NCI-H128 (cell line): ENCODE data around the gene DMXL2.
"Not testable (repeated sequence)": the region's sequence is repeated elsewhere in the genome, so short reads cannot be mapped to it uniquely, and the experiment has no call there.

Experiments used
- DNase-seq: peaks from one replicate; lab custom pipeline; 2025; ENCODE audit not compliant: unreplicated experiment; lab: John Stamatoyannopoulos, UW

Gene DMXL2

DNA sequence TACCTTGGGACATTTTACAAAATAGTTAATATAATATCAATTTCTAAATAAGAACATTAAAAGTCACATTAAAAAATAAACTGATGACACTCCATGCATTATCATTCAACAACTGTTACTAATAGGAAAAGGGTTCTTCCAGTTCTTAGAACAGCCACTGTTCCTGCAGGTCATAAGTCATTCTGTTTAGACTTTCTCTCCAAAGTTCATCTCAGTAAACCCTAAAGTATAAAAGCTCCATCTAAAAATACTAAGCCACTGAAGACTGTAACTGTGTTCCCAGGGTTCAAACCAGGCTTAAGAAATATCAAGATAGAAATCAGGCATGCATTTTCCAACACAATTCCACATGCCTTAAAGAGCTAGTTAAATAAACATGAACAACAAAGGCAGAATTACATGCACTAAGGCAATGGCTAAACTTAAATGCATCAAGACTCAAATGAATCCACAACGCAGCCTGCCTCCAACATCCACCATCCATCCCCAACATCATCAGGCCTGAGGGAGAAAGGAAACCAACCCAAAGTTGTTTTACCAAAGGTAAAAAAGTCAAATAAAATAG, 46.2 kb downstream of the DMXL2 start:
- DNase-seq, result no peak

DNA sequence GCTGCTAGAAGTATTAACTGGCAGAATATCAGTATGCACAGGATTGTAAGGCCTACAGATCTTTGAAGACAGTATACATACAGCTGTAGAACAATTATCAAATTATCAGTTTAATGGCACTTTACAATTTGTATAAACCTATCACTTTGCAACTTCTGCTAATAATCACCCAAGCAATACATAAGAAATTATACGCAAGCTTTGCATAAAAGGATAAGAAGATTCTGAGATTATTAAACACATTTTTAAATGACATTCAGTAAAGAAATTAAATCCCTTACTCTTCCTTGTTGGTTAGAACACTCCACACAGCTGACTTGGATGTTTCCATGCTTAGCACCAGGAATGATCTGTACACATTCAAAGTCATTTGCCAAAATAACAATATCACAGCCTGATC, 46.8 kb downstream of the DMXL2 start:
- DNase-seq, result no peak

DNA sequence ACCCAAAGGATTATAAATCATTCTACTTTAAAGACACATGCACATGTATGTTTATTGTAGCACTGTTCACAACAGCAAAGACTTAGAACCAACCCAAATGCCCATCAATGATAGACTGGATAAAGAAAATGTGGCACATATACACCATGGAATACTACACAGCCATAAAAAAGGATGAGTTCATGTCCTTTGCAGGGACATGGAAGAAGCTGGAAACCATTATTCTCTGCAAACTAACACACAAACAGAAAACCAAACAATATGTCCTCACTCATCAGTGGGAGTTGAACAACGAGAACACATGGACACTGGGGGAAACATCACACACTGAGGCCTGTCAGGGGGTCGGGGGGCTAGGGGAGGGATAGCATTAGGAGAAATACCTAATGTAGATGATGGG, 49.2 kb downstream of the DMXL2 start:
- not testable (repeated sequence) for DNase-seq

DNA sequence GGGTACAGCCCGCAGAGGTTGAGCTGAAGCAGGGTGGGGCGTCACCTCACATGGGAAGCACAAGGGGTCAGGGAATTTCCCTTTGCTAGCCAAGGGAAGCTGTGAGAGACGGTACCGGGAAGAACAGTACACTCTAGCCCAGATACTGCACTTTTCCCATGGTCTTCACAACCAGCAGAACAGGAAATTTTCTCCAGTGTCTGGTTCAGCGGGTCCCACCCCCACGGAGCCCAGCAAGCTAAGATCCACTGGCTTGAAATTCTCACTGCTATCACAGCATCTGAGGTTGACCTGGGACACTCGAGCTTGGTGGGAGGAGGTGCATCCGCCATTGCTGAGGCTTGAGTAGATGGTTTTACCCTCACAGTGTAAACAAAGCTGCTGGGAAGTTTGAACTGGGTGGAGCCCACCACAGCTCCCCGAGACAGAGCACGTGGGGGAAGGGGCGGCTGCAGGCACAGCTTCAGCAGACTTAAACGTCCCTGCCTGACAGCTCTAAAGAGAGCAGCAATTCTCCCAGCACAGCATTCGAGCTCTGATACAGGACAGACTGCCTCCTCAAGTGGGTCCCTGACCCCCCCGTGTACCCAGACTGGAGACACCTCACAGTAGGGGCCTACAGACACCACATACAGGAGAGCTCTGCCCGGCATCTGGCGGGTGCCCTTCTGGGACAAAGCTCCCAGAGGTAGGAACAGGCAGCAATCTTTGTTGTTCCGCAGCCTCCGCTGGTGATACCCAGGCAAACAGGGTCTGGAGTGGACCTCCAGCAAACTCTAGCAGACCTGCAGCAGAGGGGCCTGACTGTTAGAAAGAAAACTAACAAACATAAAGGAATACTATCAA, 53.4 kb downstream of the DMXL2 start:
- DNase-seq, result not testable (repeated sequence)

DNA sequence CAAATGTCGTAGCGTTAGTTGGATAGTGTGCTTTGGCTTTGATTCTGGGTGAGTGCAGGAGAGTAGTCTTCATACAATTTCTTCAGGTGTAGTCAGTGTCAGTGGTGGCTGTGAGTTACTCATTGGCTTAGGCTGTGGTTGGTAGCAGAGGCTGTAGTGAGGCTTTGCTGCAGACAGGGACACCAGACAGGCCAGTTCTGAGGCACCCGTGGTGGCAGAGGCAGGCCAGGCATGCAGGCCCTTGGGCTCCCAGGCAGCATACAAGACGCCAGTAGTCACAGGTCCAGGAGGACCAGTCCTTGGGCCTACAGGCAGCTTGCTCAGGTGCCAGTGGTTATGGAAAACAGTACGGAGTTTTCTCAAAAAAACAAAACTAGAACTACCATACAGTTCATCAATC, 61.3 kb downstream of the DMXL2 start:
- no peak for DNase-seq

DNA sequence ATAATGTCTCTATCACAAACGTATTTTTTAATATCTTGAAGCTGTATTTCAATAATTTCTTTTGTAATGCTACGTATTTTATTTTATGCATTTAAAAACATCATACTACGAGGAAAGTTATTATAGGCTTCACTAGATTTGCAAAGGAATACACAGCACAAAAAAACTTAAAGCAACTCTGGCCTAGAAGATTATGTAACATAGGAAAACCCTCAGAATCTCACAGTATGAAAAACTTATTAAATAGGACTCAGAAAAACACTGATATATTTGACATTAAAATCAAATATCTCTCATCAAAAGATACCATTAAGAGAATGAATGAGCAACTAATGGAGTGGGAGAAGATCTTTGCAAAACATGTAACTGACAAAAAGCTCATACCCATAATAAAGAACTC, 63.7 kb downstream of the DMXL2 start:
- no peak for DNase-seq

DNA sequence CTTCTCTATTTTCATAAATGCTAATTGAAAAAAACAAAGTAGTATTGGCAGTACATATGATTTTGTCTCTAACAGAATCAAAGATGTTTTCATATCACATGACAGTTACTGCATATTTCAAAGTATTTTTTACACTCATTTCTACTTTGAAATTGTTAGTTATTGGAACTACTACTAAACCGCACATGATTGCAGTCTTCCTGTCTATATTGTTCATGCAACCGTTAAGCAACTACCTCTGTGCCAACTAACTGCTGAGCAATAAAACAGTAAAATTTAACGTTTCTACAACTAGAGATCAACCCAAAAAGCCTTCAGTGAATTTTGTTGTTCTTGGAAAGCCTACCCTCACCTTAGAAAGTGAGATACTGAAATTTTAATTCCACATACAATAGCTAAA, 64.2 kb downstream of the DMXL2 start:
- no peak for DNase-seq

DNA sequence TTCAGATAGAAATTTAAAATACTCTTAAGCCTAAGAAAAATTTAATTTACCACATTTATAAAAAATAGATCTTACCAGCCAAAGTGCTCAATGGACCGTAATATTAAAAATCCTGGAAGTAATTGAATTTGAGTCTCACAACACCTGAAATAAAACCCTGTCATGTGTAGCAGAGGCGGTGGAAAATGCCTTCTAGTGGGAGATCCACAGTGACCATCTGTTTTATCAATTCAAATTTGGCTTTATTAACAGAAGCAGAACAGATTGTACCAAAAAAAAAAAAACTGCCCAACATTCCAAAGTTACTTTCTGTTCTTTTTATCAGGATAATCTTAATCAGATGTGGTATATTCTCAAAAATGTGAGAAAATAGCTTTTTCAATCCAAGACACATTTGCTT, 71.7 kb downstream of the DMXL2 start:
- DNase-seq, result no peak

DNA sequence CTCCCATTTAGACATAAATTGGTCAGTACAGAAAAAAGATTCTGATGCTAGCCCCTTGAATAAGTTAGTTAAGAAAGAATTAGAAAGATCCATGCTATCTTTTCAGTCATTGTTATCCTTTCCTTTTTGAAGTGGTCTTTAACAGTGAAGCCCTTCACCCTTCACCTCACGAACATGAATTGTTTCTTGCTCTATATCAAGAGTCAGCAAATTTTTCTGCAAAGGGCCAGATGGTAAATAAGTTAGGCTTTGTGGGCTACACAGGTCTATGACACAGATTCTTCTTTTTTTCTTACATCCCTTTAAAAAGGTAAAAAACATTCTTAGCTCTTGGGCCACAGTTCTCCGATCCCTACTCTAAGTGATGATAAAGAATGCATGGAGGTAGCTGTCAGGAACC, 74.9 kb downstream of the DMXL2 start:
- no peak for DNase-seq

DNA sequence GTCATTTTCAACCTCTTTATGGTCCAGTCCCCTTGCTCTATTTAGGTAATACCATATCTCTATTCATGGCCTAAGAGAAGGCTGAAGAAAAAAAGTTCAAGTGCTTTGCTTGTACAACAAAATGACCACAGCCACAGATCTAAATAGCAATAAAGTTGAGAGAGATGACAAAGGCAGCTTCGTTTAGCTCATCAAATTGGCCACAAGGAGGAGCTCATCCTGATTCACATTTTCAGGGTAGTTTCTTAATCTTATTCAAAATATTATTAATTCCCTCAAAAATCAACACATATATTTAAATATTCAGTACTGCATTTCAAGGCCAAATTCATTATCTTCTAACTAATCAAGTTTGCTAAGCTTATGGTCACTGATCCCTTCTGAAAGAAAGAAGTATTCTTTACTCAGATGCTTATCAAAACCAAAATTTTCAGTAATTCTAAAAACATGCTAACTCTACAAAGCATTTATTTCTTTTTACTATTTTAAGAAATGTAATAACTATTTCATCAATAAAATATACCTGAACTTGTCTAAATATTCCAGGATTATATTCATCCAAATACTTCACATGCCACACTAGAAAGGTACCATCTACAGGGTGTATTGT, 85.5 kb downstream of the DMXL2 start:
- no peak for DNase-seq

DNA sequence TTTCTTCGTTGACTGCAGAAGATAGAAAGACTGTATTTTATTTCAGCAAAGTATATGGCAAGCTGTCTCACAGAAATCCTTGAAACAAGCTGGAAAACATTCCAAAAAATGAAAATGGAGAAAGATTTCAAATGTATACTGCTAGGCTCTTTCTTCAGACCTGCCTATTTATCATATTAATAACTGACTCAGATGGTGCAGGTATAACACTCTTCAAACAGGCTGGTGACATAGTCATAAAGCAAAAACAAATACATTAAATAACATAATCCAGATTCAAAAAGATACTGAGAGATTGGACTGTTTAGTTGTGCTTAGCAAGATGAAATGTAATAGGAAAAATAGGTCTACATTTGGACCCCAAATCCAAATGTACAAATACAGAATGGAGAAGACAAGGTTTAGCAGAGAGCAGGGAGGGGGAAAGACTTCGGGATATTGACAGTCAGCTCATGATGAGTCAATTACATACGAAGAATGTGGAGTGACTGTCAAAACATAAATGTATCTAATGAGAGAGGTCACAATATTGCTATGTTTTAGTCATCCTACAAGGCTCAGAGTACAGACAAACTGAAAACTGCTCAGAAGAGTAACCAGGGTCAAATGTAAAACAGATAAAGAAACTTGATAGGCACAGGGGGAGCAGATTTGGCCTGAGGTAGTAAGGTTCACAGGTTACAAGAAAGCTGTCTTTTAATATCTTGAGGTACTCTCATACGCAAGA, 88.7 kb downstream of the DMXL2 start:
- DNase-seq, result no peak

DNA sequence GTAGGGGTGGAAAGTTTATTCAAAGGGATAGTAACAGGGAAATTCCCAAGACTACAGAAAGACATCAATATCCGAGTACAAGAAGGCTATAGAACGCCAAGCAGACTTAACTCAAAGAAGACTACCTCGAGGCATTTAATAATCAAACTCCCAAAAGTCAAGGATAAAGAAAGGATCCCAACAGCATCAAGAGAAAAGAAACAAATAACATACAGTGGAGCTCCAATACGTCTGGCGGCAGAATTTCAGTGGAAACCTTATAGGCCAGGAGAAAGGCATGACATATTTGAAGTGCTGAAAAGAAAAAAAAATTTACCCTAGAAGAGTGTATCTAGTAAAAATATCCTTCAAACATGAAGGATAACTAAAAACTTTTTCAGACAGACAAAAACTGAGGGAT, 95.6 kb downstream of the DMXL2 start:
- DNase-seq, result no peak

DNA sequence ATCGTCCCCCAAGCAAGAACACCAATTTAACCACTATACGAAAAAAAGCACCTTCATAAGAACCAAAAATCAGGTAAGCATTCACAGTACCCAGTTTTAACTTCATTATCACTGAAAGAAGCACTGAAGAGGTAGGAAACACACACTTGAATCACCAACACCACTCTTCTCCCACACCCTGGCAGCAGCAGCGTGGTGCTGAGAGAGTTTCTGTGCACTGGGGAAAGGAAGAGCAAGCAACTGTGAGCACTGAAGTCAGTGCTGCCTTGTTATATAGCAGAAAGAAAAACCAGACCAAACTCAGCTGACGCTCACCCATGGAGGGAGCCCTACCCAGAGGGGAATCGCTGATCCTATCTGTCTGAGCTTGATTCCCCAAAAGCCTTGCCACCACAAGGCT, 98.2 kb downstream of the DMXL2 start:
- no peak for DNase-seq

DNA sequence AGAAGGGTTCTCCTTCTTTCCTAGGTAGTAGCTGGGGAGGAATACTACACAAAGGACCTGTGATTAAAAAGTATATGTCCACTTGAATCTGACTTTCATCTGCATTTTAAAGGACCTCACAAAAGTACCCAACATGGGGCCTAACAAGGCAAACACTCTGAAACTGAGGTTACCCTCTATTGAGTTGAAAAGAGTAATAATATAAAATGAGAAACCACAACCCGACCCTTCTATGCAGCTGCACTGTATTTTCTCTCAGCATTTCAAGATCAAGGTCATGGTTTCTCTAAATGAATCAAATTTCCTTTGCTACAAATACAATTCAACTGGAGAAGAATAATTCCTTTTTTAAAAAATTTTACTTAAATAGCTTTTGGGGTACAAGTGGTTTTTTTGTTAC, 106.3 kb downstream of the DMXL2 start:
- DNase-seq, result no peak

DNA sequence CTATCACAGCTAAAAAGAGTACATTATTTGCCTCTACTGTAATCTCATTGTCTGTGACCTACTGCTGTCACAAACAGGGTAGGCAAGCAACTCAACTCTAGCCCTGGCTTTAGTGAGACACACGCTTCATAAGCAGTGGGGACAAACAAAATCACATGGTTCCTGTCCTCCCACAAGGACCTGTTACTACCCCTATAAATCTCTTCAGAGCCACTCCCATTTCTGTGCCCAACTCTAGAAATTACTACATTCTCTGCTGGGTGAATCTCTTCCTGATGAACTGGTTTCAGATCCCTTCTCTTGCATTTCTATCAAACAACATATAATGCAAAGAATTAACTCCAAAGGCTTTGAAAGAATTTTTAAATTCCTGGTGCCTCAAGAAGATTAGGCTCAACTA, 117.3 kb downstream of the DMXL2 start:
- DNase-seq, result no peak

DNA sequence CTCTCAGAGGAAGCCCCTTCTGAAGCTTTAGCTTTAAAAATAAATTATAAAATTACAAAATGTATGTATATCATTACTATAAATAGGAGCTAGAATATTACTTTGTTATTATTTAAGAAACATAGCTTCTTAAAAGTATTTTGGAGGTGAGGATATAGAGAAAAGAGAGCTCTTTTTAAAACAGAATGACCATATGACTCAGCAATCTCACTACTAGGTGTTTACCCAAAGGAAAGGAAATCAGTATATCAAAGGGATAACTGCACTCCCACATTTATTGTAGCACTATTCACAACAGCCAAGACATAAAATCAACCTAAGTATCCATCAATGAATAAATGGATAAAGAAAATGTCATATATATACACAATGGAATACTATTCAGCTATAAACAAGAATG, 119.6 kb downstream of the DMXL2 start:
- no peak for DNase-seq

DNA sequence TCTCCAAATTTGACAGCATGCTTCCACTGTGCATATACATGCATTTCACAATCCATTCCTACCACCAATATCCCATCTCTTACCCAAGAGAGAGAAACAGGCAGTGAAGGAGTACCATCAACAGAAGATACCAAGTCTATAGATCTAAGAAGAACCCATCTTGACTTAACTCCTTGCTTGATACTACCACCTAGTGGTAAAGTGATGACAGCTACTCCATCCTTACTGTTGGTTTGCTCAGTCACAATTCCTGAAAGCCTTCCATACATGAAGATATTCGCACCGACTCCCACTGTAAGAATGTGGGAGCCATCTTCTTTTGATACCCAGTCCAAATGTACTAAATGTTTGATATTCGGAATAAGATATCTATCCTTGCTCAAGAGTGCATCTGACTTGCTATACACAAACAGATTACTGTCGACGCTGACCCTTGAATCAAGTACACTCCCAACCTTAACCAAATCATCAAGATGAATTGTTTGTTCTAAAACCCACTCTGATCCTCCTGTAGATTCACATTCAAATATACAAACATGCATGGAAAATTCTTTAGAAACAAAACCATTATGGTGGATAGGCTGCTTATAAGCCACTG, 123.1 kb downstream of the DMXL2 start:
- no peak for DNase-seq

DNA sequence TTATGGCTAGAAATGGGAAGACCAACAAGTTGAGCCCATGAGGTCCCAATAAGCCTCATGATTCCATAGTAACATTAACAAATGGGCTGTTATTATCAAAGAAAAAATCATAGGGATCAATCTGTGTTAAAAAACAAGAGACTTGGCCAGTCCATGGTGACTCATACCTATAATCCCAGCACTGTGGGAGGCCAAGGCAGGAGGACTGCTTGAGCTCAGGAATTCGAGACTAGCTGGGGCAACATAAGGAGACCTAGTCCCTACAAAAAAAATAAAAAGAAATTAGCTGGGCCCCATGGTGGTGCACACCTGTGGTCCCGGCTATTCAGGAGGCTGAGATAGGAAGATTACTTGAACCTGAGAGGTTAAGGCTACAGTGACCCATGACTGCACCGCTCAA, 124.8 kb downstream of the DMXL2 start:
- no peak for DNase-seq

DNA sequence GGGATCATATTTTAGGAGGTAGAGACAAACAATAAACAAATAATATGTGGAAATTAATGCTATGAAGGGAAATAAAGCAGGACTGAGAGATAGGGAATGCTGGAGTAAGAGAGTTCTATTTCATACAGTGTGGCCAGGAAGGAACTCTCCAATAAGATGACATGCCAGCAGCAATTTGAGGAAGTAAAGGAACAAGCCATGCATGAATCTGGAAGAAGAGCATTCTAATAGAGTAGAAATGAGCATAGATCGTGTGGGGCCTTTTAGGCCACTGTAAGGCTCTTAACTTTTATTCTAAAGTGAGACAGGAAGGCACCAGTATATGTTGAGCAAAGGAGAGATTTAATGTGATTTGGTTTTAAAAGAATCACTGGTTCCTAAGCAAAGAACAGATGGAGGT, 126.3 kb downstream of the DMXL2 start:
- no peak for DNase-seq

DNA sequence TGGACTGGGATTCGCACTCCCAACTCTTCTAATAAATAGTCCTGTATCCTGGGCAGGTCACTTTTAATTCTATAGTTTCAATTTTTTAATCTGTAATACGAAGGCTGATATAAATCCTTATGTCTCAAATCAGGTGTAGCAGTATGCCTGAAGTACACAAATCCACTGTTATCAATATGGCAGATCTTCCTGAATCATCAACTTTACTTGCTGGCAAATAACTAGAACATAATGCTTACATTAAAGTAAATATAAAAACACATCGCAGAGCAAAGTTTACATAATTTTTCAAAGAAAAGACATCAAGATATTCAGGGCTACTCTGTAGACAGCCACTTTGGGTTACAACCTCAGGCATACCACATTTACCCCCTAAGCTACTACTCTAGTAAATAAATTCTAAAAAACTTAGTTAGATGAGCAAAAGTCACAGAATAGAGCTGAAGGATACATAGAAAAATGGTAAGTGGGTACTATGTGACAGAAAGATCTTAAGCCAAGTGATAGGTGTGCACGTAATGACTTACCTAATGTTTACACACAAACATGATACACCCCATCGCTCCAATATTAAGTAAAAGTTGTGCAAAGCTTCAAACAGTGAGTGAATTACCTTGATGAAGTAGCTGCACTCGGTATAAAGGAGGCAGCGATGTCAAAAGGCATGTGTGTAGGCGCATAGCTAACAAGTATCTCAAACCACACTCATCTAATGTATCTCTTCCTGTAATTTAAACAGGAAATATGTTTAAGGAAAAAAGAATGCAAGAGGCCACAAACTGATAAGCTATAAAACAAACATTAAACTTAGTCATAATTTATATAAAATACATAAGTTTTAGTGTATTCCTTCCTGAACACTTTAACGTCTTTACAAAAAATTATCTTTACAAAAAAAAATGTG, 127.9 kb downstream of the DMXL2 start:
- no peak for DNase-seq
